Esophagus (tissue), 2 donors: ENCODE data around the gene PRSS36. TPM values are rescaled to one million over a fixed set of nuclear protein-coding genes. Genes with fewer than 3 reads are reported as not detected.
"Not testable (repeated sequence)": the region's sequence is repeated elsewhere in the genome, so short reads cannot be mapped to it uniquely, and the experiment has no call there.

Experiments
- H3K27ac ChIP-seq, 2 donors: one replicate each; pipeline ENCODE4 v1.5.1; 2013; ENCODE audit warnings: low read depth in 2 of 2, mild to moderate bottlenecking in 2 of 2, inconsistent platforms in 1 of 2, low read length in 1 of 2, moderate library complexity in 1 of 2
- H3K27me3 ChIP-seq, 2 donors: one replicate each; pipeline ENCODE4 v1.6.1; 2013; ENCODE audit warnings: low read length in 2 of 2, control low read depth in 1 of 2, mild to moderate bottlenecking in 1 of 2; ENCODE audit not compliant: insufficient read depth in 2 of 2, control insufficient read depth in 1 of 2
- H3K36me3 ChIP-seq, 2 donors: one replicate each; pipeline ENCODE4 v1.6.1; 2013; ENCODE audit warnings: low read length in 1 of 2; ENCODE audit not compliant: control insufficient read depth in 2 of 2, insufficient read depth in 2 of 2
- H3K4me1 ChIP-seq, 2 donors: one replicate each; pipeline ENCODE4 v1.6.1; 2013; ENCODE audit warnings: low read length in 1 of 2; ENCODE audit not compliant: control insufficient read depth in 2 of 2, insufficient read depth in 2 of 2
- H3K4me3 ChIP-seq, 2 donors: one replicate each; pipeline ENCODE4 v1.5.1; 2013; ENCODE audit warnings: low read length in 2 of 2, mild to moderate bottlenecking in 2 of 2, low read depth in 1 of 2, moderate library complexity in 1 of 2
- H3K9me3 ChIP-seq, 2 donors: one replicate each; pipeline ENCODE4 v1.6.1; 2013; ENCODE audit warnings: mild to moderate bottlenecking in 2 of 2, low read depth in 1 of 2, low read length in 1 of 2, moderate library complexity in 1 of 2; ENCODE audit not compliant: control insufficient read depth in 2 of 2, insufficient read depth in 1 of 2
- WGBS, 2 donors: extraction: QIAGEN DNeasy Blood & Tissue Kit; methylation state at CpG; one replicate each; pipeline ENCODE4 v1.1.7; 2013; 5-methylcytosine and 5-hydroxymethylcytosine counted together
- polyA plus RNA-seq, 2 donors: library from polyadenylated mRNA; stranded (reverse); fragments of 200-250 nt; gene quantifications; one replicate each; pipeline ENCODE4 v1.2.3, GENCODE V29; 2013
- donor health status: healthy with polysubstance abuse.
- donor health status: Bipolar disorder and iron deficiency.

Gene PRSS36
- polyA plus RNA-seq, 2 donors, result 1.7 to 2.4 TPM

- Histone ChIP-seq H3K9me3 (no peaks in the 10 kb centered on the region), H3K27me3 (no peaks in the 10 kb centered on the region), H3K4me1 (peaks cover 3 to 21% of the 10 kb centered on the region in 2 donors), H3K4me3 (no peak overlapping the region), H3K27ac (peak overlapping the region in 1 of 2 donors; percentile 6), H3K36me3 (peaks cover 7 to 21% of the 10 kb centered on the region in 2 donors)
- 89 to 90% methylated on average over 28 of the region's 28 CpGs for WGBS, 2 donors
These were observed 43.1 kb downstream of the PRSS36 start for GRCh38 chr16:31106509-31107464.

- peaks cover 3 to 15% of the 10 kb centered on the region in 2 donors for H3K4me1 ChIP-seq
- H3K4me3 ChIP-seq, result no peak overlapping the region
- H3K27ac ChIP-seq, result peak overlapping the region in 1 of 2 donors; percentile 8
- H3K27me3 ChIP-seq, result no peaks in the 10 kb centered on the region
- H3K9me3 ChIP-seq, result no peaks in the 10 kb centered on the region
- 12 to 15% methylated on average over 32 to 33 of the region's 33 CpGs for WGBS, 2 donors
- H3K36me3 ChIP-seq, result peaks cover 6 to 12% of the 10 kb centered on the region in 2 donors
These were observed 44.1 kb downstream of the PRSS36 start for GRCh38 chr16:31105677-31106213.

- not testable (repeated sequence) for H3K27me3 ChIP-seq, H3K27ac ChIP-seq, H3K4me3 ChIP-seq, H3K36me3 ChIP-seq, H3K9me3 ChIP-seq, H3K4me1 ChIP-seq
- 84 to 88% methylated on average over 13 of the region's 13 CpGs for WGBS, 2 donors
These were observed 48.8 kb downstream of the PRSS36 start for GRCh38 chr16:31100876-31101641.

- no peaks in the 10 kb centered on the region for H3K36me3 ChIP-seq
- no peaks in the 10 kb centered on the region for H3K27me3 ChIP-seq
- H3K9me3 ChIP-seq, result no peaks in the 10 kb centered on the region
- H3K4me3 ChIP-seq, result no peak overlapping the region
- H3K4me1 ChIP-seq, result no peaks in the 10 kb centered on the region
- WGBS, 2 donors, result 65 to 68% methylated on average over 4 of the region's 4 CpGs
- H3K27ac ChIP-seq, result no peak overlapping the region
These were observed 49.8 kb downstream of the PRSS36 start for GRCh38 chr16:31099860-31100638.

GRCh38 chr16:31094424-31095120 lies 55.3 kb downstream of the PRSS36 start, which contains the start of gene VKORC1:
Gene VKORC1, minus strand, starts transcription at chr16:31094797. Its CDS starts 68 bp downstream, at chr16:31094729.
- peaks cover 0 to 10% of the 10 kb centered on the region in 2 donors for H3K36me3 ChIP-seq
- peak within 1 kb of the TSS; percentile 90 to 97 for H3K27ac ChIP-seq
- H3K4me3 ChIP-seq, result peak within 1 kb of the TSS; percentile 64 to 89
- peaks cover 0 to 4% of the 10 kb centered on the region in 2 donors for H3K4me1 ChIP-seq
- H3K9me3 ChIP-seq, result no peaks in the 10 kb centered on the region
- no peaks in the 10 kb centered on the region for H3K27me3 ChIP-seq
- 0% methylated on average over 69 of the region's 69 CpGs for WGBS, 2 donors

- Histone ChIP-seq H3K27me3 (no peaks in the 10 kb centered on the region), H3K36me3 (peaks cover 0 to 12% of the 10 kb centered on the region in 2 donors), H3K4me3 (peak overlapping the region; percentile 64 to 89), H3K27ac (peak overlapping the region; percentile 90 to 97), H3K4me1 (peaks cover 0 to 4% of the 10 kb centered on the region in 2 donors), H3K9me3 (no peaks in the 10 kb centered on the region)
- 1% methylated on average over 20 of the region's 20 CpGs for WGBS, 2 donors
These were observed 55.8 kb downstream of the PRSS36 start for GRCh38 chr16:31094088-31094423.

- Histone ChIP-seq H3K36me3 (peaks cover 0 to 16% of the 10 kb centered on the region in 2 donors), H3K4me3 (no peak overlapping the region), H3K27ac (no peak overlapping the region), H3K9me3 (no peaks in the 10 kb centered on the region), H3K27me3 (no peaks in the 10 kb centered on the region), H3K4me1 (peaks cover 0 to 4% of the 10 kb centered on the region in 2 donors)
- WGBS, 2 donors, result 36 to 37% methylated on average over 17 of the region's 17 CpGs
These were observed 56.6 kb downstream of the PRSS36 start for GRCh38 chr16:31093132-31093703.

GRCh38 chr16:31092330-31092729 lies 57.5 kb downstream of the PRSS36 start:
- no peak overlapping the region for H3K27ac ChIP-seq
- peaks cover 0 to 16% of the 10 kb centered on the region in 2 donors for H3K36me3 ChIP-seq
- no peaks in the 10 kb centered on the region for H3K27me3 ChIP-seq
- H3K9me3 ChIP-seq, result no peaks in the 10 kb centered on the region
- no peak overlapping the region for H3K4me3 ChIP-seq
- WGBS, 2 donors, result 93 to 95% methylated on average over 5 of the region's 5 CpGs
- H3K4me1 ChIP-seq, result peaks cover 0 to 4% of the 10 kb centered on the region in 2 donors
